HCT116 (cell line): Measurements from ENCODE around the gene ATG4B. TPM values are rescaled to one million over a fixed set of nuclear protein-coding genes. Genes with fewer than 3 reads are reported as not detected.

Experiments used
- ATAC-seq: fragments of 200-7000 bp; cut with Tn5 transposase; 2 replicates; pipeline ENCODE4 v1.9.1; 2020; ENCODE audit warnings: mild to moderate bottlenecking, moderate library complexity
- BruUV-seq: library from RNA; stranded (reverse); fragments of 400-500 nt; replicated peaks from 2 replicates; lab custom pipeline; 2021; lab: Mats Ljungman, UMichigan
- CTCF ChIA-PET: fragments of 300-600 bp; sonication (Branson Sonifier 250); formaldehyde crosslinking; loops from one replicate; lab custom pipeline; 2021; ENCODE audit warnings: antibody characterized with exemption; lab: Charles Lee
- POLR2A ChIA-PET: fragments of 300-600, 350-600 bp; sonication (Branson Sonifier 250); formaldehyde crosslinking; loops from one replicate; lab custom pipeline; 2021; ENCODE audit warnings: antibody characterized with exemption; lab: Charles Lee
- RAD21 ChIA-PET, 2 experiments: fragments of 300-600 bp; sonication (Branson Sonifier 250); formaldehyde crosslinking; loops; one replicate each; lab custom pipeline; 2023; ENCODE audit warnings: low total read pairs in 2 of 2; ENCODE audit not compliant: uncharacterized antibody in 2 of 2, unreplicated experiment in 2 of 2, low non-redundant PET in 1 of 2; lab: Charles Lee
- DNase-seq: peaks from one replicate; pipeline ENCODE4 v3.0.0-alpha.2; 2010; ENCODE audit warnings: low read depth, low spot score
- H2AFZ ChIP-seq: fragments of 200-600 bp; shearing (Covaris generic), sonication (generic); 2 replicates; pipeline ENCODE4 v1.6.1; 2017; ENCODE audit warnings: low read depth, mixed run types, mixed read lengths, antibody characterized with exemption, low read length; ENCODE audit not compliant: poor library complexity, severe bottlenecking
- H3K27ac ChIP-seq: 2 replicates; pipeline ENCODE4 v1.5.1; 2012; ENCODE audit warnings: low read depth, low read length
- H3K27me3 ChIP-seq: fragments of 200-600 bp; sonication (generic); 2 replicates; pipeline ENCODE4 v1.6.1; 2016; ENCODE audit warnings: mixed run types, low read length, mixed read lengths; ENCODE audit not compliant: insufficient read depth
- H3K36me3 ChIP-seq, 2 experiments: fragments of 200-500 bp in 1 of 2; fragments of 200-600 bp in 1 of 2; sonication (Bioruptor generic) in 1 of 2; sonication (generic) in 1 of 2; 2 replicates each; pipeline versions ENCODE4 v1.5.1 to v1.6.1; 2014 to 2016; ENCODE audit warnings: low read length in 2 of 2, inconsistent platforms in 1 of 2, mixed read lengths in 1 of 2, mixed run types in 1 of 2; ENCODE audit not compliant: insufficient read depth in 2 of 2, control insufficient read depth in 1 of 2
- H3K4me1 ChIP-seq, 2 experiments: fragments of 200-600 bp in 1 of 2; sonication (generic) in 1 of 2; 2 replicates each; pipeline versions ENCODE4 v1.5.1 to v1.6.1; 2012 to 2017; ENCODE audit warnings: low read length in 2 of 2, inconsistent platforms in 1 of 2, mild to moderate bottlenecking in 1 of 2, mixed read lengths in 1 of 2, mixed run types in 1 of 2, moderate library complexity in 1 of 2; ENCODE audit not compliant: insufficient read depth in 2 of 2, control insufficient read depth in 1 of 2
- H3K4me2 ChIP-seq: fragments of 200-600 bp; sonication (generic); 2 replicates; pipeline ENCODE4 v1.6.1; 2017; ENCODE audit warnings: mixed run types, low read length, mixed read lengths
- H3K4me3 ChIP-seq, 2 experiments: fragments of 200-600 bp in 1 of 2; sonication (generic) in 1 of 2; replicated peaks in 1 of 2; 2 replicates each; pipeline ENCODE4 v1.5.1; 2011 to 2016; ENCODE audit warnings: low read length in 2 of 2, control low read depth in 1 of 2, low read depth in 1 of 2, mild to moderate bottlenecking in 1 of 2, mixed read lengths in 1 of 2, mixed run types in 1 of 2
- H3K79me2 ChIP-seq: fragments of 200-600 bp; sonication (generic); 2 replicates; pipeline ENCODE4 v1.6.1; 2017; ENCODE audit warnings: mild to moderate bottlenecking, mixed run types, low read length, moderate library complexity, mixed read lengths; ENCODE audit not compliant: insufficient read depth
- H3K9ac ChIP-seq: fragments of 200-600 bp; sonication (generic); 2 replicates; pipeline ENCODE4 v1.6.1; 2016; ENCODE audit warnings: low read length, mixed read lengths
- H3K9me2 ChIP-seq: fragments of 200-600 bp; sonication (generic), shearing (Covaris generic); 2 replicates; pipeline ENCODE4 v1.6.1; 2017; ENCODE audit warnings: mixed run types, mild to moderate bottlenecking, moderate library complexity; ENCODE audit not compliant: insufficient read depth
- H3K9me3 ChIP-seq, 2 experiments: fragments of 200-500 bp in 1 of 2; fragments of 200-600 bp in 1 of 2; sonication (Bioruptor generic) in 1 of 2; sonication (generic) in 1 of 2; 2 replicates each; pipeline ENCODE4 v1.6.1; 2014 to 2017; ENCODE audit warnings: low read length in 2 of 2, mixed read lengths in 2 of 2, inconsistent platforms in 1 of 2, low read depth in 1 of 2, mild to moderate bottlenecking in 1 of 2, mixed run types in 1 of 2, moderate library complexity in 1 of 2; ENCODE audit not compliant: control insufficient read depth in 1 of 2, insufficient read depth in 1 of 2
- H4K20me1 ChIP-seq: fragments of 200-600 bp; sonication (generic), shearing (Covaris generic); 2 replicates; pipeline ENCODE4 v1.6.1; 2017; ENCODE audit warnings: mixed run types, mild to moderate bottlenecking, moderate library complexity; ENCODE audit not compliant: insufficient read depth
- CEBPB ChIP-seq: IDR thresholded peaks from 2 replicates; pipeline ENCODE4 v1.6.1; 2012; ENCODE audit warnings: low read depth
- CTCF ChIP-seq, 3 experiments: fragments of 200-600 bp in 1 of 3; sonication (generic) in 1 of 3; IDR thresholded peaks in 2 of 3; conservative IDR thresholded peaks in 1 of 3; 2 replicates each; pipeline ENCODE4 v1.5.1; 2012 to 2017; ENCODE audit warnings: low read depth in 2 of 3, low read length in 2 of 3, antibody characterized with exemption in 1 of 3, borderline replicate concordance in 1 of 3, control low read depth in 1 of 3, mild to moderate bottlenecking in 1 of 3, mixed read lengths in 1 of 3, mixed run types in 1 of 3, moderate library complexity in 1 of 3; ENCODE audit not compliant: insufficient read depth in 1 of 3
- EGR1 ChIP-seq: IDR thresholded peaks from 2 replicates; pipeline ENCODE4 v1.6.1; 2012; ENCODE audit warnings: low read depth
- ELF1 ChIP-seq: IDR thresholded peaks from 2 replicates; pipeline ENCODE4 v1.6.1; 2012; ENCODE audit warnings: low read depth, borderline replicate concordance
- EZH2 ChIP-seq: fragments of 200-600 bp; sonication (generic); IDR thresholded peaks from 2 replicates; pipeline ENCODE4 v1.6.1; 2017; ENCODE audit warnings: antibody characterized with exemption, mixed run types
- EZH2phosphoT487 ChIP-seq: fragments of 200-600 bp; IDR thresholded peaks from 2 replicates; pipeline ENCODE4 v1.6.1; 2018; ENCODE audit warnings: antibody characterized with exemption, borderline replicate concordance
- FOSL1 ChIP-seq: IDR thresholded peaks from 2 replicates; pipeline ENCODE4 v1.6.1; 2012; ENCODE audit warnings: low read depth
- JUND ChIP-seq: IDR thresholded peaks from 2 replicates; pipeline ENCODE4 v1.6.1; 2012
- MAX ChIP-seq: IDR thresholded peaks from 2 replicates; pipeline ENCODE4 v1.6.1; 2012
- POLR2AphosphoS5 ChIP-seq: IDR thresholded peaks from 2 replicates; pipeline ENCODE4 v1.6.1; 2011; ENCODE audit warnings: mild to moderate bottlenecking, low read depth, low read length, moderate library complexity
- REST ChIP-seq: IDR thresholded peaks from 2 replicates; pipeline ENCODE4 v1.6.1; 2012; ENCODE audit warnings: low read depth
- SIN3A ChIP-seq: IDR thresholded peaks from 2 replicates; pipeline ENCODE4 v1.6.1; 2012; ENCODE audit warnings: low read depth
- SP1 ChIP-seq: IDR thresholded peaks from 2 replicates; pipeline ENCODE4 v1.6.1; 2012; ENCODE audit warnings: low read depth
- SRF ChIP-seq: IDR thresholded peaks from 2 replicates; pipeline ENCODE4 v1.6.1; 2012; ENCODE audit warnings: low read depth
- TCF7L2 ChIP-seq: IDR thresholded peaks from 2 replicates; pipeline ENCODE4 v1.7.0; 2011; ENCODE audit warnings: borderline replicate concordance, inconsistent platforms; ENCODE audit not compliant: insufficient read depth, insufficient read length; ENCODE audit errors: extremely low read depth
- YY1 ChIP-seq: IDR thresholded peaks from 2 replicates; pipeline ENCODE4 v1.6.1; 2011; ENCODE audit warnings: low read length, low read depth, moderate library complexity, mild to moderate bottlenecking; ENCODE audit not compliant: insufficient replicate concordance; ENCODE audit errors: extremely low read depth
- ZFX ChIP-seq: fragments of 450-650 bp; IDR thresholded peaks from 2 replicates; pipeline ENCODE4 v1.6.1; 2017
- ZNF274 ChIP-seq: fragments of 200-500 bp; sonication (Bioruptor generic); IDR thresholded peaks from 2 replicates; pipeline ENCODE4 v1.6.1; 2014; ENCODE audit warnings: mild to moderate bottlenecking, low read depth, low read length, inconsistent platforms
- intact Hi-C: fragments of 100-400 bp; cut with micrococcal nuclease; formaldehyde crosslinking; loops from 2 replicates; pipeline ENCODE4 v1.10.0; 2022
- total RNA-seq: library from RNA; stranded (reverse); gene quantifications from one replicate; pipeline ENCODE4 v1.2.1, GENCODE V29; 2021; ENCODE audit not compliant: unreplicated experiment
- TF ChIP-seq, protein P1 (sequence below): IDR thresholded peaks from 2 replicates; pipeline ENCODE4 v1.6.1; 2012

ATG4B gene
- total RNA-seq, 1 experiment from 2014 or later, result 87.4 TPM

DNA sequence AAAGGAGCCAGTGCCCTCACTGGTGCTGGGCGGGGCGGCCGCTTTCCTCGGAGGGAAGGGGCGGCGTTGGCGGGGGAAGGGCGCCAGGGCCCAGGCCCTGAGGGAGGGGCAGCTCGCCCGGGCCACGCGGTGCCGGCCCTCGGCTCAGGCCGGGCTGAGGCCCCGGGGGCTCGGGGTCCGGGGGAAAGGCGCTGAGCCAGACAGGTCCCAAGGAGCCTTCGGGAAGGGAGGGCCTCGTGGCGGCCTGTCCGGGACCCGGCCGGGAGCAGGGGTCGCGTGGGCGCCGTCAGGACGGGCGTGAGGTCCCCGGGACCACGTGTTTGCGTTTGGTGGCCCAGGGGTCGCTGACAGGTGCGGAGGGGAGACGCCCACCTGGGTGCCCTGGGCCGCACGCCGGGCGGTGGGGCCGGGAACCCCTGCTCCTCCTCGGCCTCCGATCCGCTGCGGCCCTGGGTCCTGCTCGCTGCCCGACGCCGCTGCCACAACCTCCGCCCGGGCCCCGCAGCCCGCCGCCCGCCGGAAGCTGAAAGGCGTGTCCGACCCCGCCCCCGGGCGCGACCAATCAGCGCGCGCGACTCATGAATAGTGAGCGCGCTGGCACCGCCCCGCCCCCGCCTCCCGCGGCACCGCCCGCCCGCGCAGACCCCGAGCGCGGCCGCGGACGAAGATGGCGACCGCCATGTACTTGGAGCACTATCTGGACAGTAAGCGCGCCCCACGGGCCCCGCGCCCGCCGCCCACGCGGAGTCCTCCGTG lies 64.1 kb downstream of the ATG4B start, which contains the start of gene ING5:
Gene ING5 (plus strand): TSS at position 641 of the 756 bp plus-strand sequence. CDS start 27 bp downstream, at position 668.
- no peaks in the 10 kb centered on the region for H4K20me1 ChIP-seq
- ATAC-seq (peak; percentile 69), DNase-seq (peak; percentile 77)
- peaks cover 5 to 6% of the 10 kb centered on the region in 2 experiments; a peak in 1 of 4 replicates for H3K9me3 ChIP-seq
- H3K79me2 ChIP-seq, result peaks cover 28% of the 10 kb centered on the region
- H3K36me3 ChIP-seq, result peaks cover 7 to 24% of the 10 kb centered on the region in 2 experiments; a peak in 3 of 4 replicates
- H3K4me3 ChIP-seq, result peak within 1 kb of the TSS; percentile 67 to 69
- peak within 1 kb of the TSS; percentile 99 for H3K27ac ChIP-seq
- no peaks in the 10 kb centered on the region for H3K27me3 ChIP-seq
- H3K9me2 ChIP-seq, result no peaks in the 10 kb centered on the region
- no peak within 1 kb of the TSS for H2AFZ ChIP-seq
- BruUV-seq, result no TSS peak
- intact Hi-C loops, result loop anchor here (1.0 to 5.0 kb wide), 3 partner anchors 15 to 344 kb away; partner anchors contain the start of genes D2HGDH, DTYMK and FARP2
- H3K9ac ChIP-seq, result peak within 1 kb of the TSS; percentile 92
- RAD21 ChIA-PET, result interaction anchor here (1.1 to 1.5 kb wide), 2 partner anchors 15 to 142 kb away, joined by 3 to 5 read pairs; partner anchors contain the start of gene DTYMK (in 1 of the 2)
- CTCF ChIA-PET, result interaction anchor here (0.7 to 2.7 kb wide), 4 partner anchors 30 to 177 kb away, joined by 3 to 9 read pairs (median 4); partner anchors contain the start of genes BOK and D2HGDH
- H3K4me1 ChIP-seq, result peaks cover 21 to 39% of the 10 kb centered on the region in 2 experiments
- peak within 1 kb of the TSS; percentile 97 for H3K4me2 ChIP-seq
- POLR2A ChIA-PET, result interaction anchor here (0.7 to 2.6 kb wide), 4 partner anchors 13 to 178 kb away, joined by 3 to 9 read pairs (median 6); partner anchors contain the start of genes D2HGDH and DTYMK
- TF ChIP-seq JUND, result no peak
- peak; percentile 86 for TF ChIP-seq POLR2AphosphoS5
- no peak for TF ChIP-seq FOSL1
- no peak for TF ChIP-seq TCF7L2
- TF ChIP-seq SRF, result no peak
- no peak for TF ChIP-seq ZNF274
- peak; percentile 84 for TF ChIP-seq ZFX
- peak in 1 of 3 experiments; percentile 32; a peak in 1 of 6 replicates for TF ChIP-seq CTCF (IDR thresholded peaks at IDR 0.05 in 2 of 3, conservative IDR thresholded peaks at IDR 0.05 in 1 of 3; ENCODE audit: borderline replicate concordance in 1 of 3, insufficient read depth in 1 of 3, low read depth in 2 of 3, low read length in 2 of 3)
- peak; percentile 74 for TF ChIP-seq SIN3A
- TF ChIP-seq EGR1, result peak; percentile 28; the same call in 1 of the 2 replicates
- TF ChIP-seq, protein P1, sequence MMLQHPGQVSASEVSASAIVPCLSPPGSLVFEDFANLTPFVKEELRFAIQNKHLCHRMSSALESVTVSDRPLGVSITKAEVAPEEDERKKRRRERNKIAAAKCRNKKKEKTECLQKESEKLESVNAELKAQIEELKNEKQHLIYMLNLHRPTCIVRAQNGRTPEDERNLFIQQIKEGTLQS, result no peak
- TF ChIP-seq ELF1, result no peak
- TF ChIP-seq MAX, result peak; percentile 94
- no peak for TF ChIP-seq EZH2phosphoT487
- no peak for TF ChIP-seq EZH2
- TF ChIP-seq CEBPB, result no peak
- TF ChIP-seq SP1, result peak; percentile 42
- peak; percentile 90 for TF ChIP-seq YY1
- TF ChIP-seq REST, result no peak
